HepG2 (cell line): ENCODE results near the gene NT5C. TPM values are rescaled to one million over a fixed set of nuclear protein-coding genes. Genes with fewer than 3 reads are reported as not detected.

Source experiments
- FOXO1 ChIP-seq: sonication (generic); formaldehyde crosslinking; IDR thresholded peaks from 2 replicates; pipeline ENCODE4 v1.4.0; 2020; ENCODE audit warnings: missing genetic modification reagents
- HOXD1 ChIP-seq: sonication (generic); formaldehyde crosslinking; IDR thresholded peaks from 2 replicates; pipeline ENCODE4 v1.5.0; 2020; ENCODE audit warnings: missing genetic modification reagents
- MXI1 ChIP-seq: IDR thresholded peaks from 3 replicates; pipeline ENCODE4 v1.6.1; 2012; ENCODE audit warnings: low read depth, low read length, inconsistent platforms, borderline replicate concordance
- POLR2AphosphoS5 ChIP-seq: IDR thresholded peaks from 2 replicates; pipeline ENCODE4 v1.6.1; 2012; ENCODE audit warnings: low read depth, low read length
- PRMT3 ChIP-seq: sonication (generic); formaldehyde crosslinking; IDR thresholded peaks from 2 replicates; pipeline ENCODE4 v1.8.1; 2022; ENCODE audit warnings: low read depth, mild to moderate bottlenecking, moderate library complexity, missing genetic modification reagents, borderline replicate concordance
- RBM22 ChIP-seq: fragments of 200-400 bp; formaldehyde crosslinking; optimal IDR thresholded peaks from 2 replicates; pipeline ENCODE3; 2017; ENCODE audit warnings: mild to moderate bottlenecking, low read length, moderate library complexity
- SUZ12 ChIP-seq: fragments of 150-350 bp; IDR thresholded peaks from 2 replicates; pipeline ENCODE4 v1.6.1; 2014; ENCODE audit warnings: low read depth, low read length
- U2AF1 ChIP-seq: fragments of 200-400 bp; formaldehyde crosslinking; optimal IDR thresholded peaks from 2 replicates; pipeline ENCODE3; 2017; ENCODE audit warnings: mild to moderate bottlenecking, low read depth, low read length
- YY1 ChIP-seq: IDR thresholded peaks from 2 replicates; pipeline ENCODE4 v1.6.1; 2011; ENCODE audit warnings: low read length, low read depth, moderate library complexity, mild to moderate bottlenecking; ENCODE audit not compliant: insufficient read depth, insufficient replicate concordance
- ZFP37 ChIP-seq: sonication (generic); formaldehyde crosslinking; IDR thresholded peaks from 2 replicates; pipeline ENCODE4 v1.4.0; 2020; ENCODE audit warnings: missing genetic modification reagents, borderline replicate concordance
- ZIK1 ChIP-seq: sonication (generic); formaldehyde crosslinking; IDR thresholded peaks from 2 replicates; pipeline ENCODE4 v1.5.0; 2020; ENCODE audit warnings: mild to moderate bottlenecking, low read depth, missing genetic modification reagents, borderline replicate concordance
- ZNF232 ChIP-seq: sonication (generic); formaldehyde crosslinking; IDR thresholded peaks from 2 replicates; pipeline ENCODE4 v1.4.0; 2020; ENCODE audit warnings: missing genetic modification reagents, borderline replicate concordance
- ZNF574 ChIP-seq: sonication (generic); formaldehyde crosslinking; IDR thresholded peaks from 2 replicates; pipeline ENCODE4 v1.4.0; 2020; ENCODE audit warnings: missing genetic modification reagents
- ZNF740 ChIP-seq: sonication (generic); formaldehyde crosslinking; IDR thresholded peaks from 2 replicates; pipeline ENCODE4 v1.4.0; 2020; ENCODE audit warnings: missing genetic modification reagents
- polyA plus RNA-seq, 8 experiments: library from polyadenylated mRNA; depleted of rRNA in 3 of 8; stranded (reverse) in 7 of 8; unstranded in 1 of 8; fragments of >200 nt; fragmentation: Illumina TruSeq in 4 of 8; extraction: Trizol in 4 of 8; gene quantifications; 2 replicates each; pipeline versions ENCODE4 v1.2.1 to v1.2.3, GENCODE V29; 2011 to 2016; ENCODE audit warnings: low read depth in 4 of 8, missing spikeins in 1 of 8, mixed read lengths in 1 of 8; ENCODE audit not compliant: insufficient read depth in 1 of 8
- total RNA-seq, 5 experiments: library from RNA; depleted of rRNA; stranded (reverse); fragments of >200 nt; fragmentation: Illumina TruSeq; extraction: Trizol; gene quantifications; 2 replicates each; pipeline ENCODE4 v1.2.3, GENCODE V29; 2016; ENCODE audit warnings: low read depth in 1 of 5
- TF ChIP-seq, protein P1 (sequence below), 2 experiments: sonication (generic) in 1 of 2; formaldehyde crosslinking in 1 of 2; IDR thresholded peaks; 2 replicates each; pipeline versions ENCODE4 v1.6.1 to v1.9.0; 2014 to 2022; ENCODE audit warnings: antibody characterized with exemption in 1 of 2, borderline replicate concordance in 1 of 2, inconsistent platforms in 1 of 2, low read depth in 1 of 2, missing genetic modification reagents in 1 of 2
- TF ChIP-seq, protein P2 (sequence below), 2 experiments: fragments of 450-650 bp in 1 of 2; sonication (generic) in 1 of 2; formaldehyde crosslinking; IDR thresholded peaks; 2 replicates each; pipeline versions ENCODE4 v1.5.0 to v1.8.0; 2020 to 2022; ENCODE audit warnings: mild to moderate bottlenecking in 1 of 2, missing genetic modification reagents in 1 of 2

The NT5C gene
- total and polyA plus RNA-seq, 2 of the 13 experiments (the other 11 are each of a cell fraction or from before 2014, with no cell fraction given) = 42.8 to 48.6 TPM

DNA sequence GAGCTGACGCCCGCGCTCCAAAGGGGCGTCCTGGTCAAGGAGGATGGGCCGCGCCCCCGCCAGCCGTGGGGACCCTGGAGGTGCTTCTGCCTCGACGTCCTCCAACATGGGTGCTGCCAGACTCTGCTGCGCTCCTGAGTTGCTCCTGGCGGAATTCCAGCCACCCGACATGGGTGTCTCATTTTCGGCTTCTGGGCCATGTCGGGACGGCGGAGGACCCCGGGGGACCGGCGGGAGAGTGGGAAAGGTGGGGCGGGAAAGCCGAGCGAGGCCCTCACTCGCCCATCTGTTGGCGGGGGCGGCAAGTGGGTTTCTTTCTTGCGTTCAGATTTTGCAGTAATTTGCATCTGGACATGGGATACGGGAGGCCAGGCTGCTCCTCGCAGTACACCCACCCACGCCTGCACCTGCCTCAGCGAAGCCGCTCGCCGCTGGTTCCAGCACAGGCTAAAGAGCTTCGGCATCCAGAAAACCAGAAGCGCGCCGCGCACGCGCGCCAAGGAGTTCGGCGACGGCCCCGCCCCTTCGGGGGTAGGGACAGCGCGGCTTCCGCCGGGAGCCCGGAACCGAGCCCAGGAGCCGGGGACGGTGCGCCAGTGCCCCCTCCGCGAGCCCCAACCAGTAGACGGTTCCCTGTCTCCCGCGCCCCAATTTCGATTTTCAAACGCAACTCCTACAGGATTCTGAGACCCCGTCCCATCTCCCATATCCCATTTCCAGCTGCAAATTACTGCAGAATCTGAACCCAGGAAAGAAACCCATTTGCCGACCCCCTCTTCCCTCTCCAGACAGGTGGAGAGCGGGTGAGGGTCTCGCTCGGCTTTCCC, 21.9 kb downstream of the NT5C start, which contains the start of gene ARMC7 (continued):
- TF ChIP-seq, protein P1, sequence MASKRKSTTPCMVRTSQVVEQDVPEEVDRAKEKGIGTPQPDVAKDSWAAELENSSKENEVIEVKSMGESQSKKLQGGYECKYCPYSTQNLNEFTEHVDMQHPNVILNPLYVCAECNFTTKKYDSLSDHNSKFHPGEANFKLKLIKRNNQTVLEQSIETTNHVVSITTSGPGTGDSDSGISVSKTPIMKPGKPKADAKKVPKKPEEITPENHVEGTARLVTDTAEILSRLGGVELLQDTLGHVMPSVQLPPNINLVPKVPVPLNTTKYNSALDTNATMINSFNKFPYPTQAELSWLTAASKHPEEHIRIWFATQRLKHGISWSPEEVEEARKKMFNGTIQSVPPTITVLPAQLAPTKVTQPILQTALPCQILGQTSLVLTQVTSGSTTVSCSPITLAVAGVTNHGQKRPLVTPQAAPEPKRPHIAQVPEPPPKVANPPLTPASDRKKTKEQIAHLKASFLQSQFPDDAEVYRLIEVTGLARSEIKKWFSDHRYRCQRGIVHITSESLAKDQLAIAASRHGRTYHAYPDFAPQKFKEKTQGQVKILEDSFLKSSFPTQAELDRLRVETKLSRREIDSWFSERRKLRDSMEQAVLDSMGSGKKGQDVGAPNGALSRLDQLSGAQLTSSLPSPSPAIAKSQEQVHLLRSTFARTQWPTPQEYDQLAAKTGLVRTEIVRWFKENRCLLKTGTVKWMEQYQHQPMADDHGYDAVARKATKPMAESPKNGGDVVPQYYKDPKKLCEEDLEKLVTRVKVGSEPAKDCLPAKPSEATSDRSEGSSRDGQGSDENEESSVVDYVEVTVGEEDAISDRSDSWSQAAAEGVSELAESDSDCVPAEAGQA (IDR thresholded peaks at IDR 0.05; ENCODE audit: low read depth) = no peak
- TF ChIP-seq, protein P1 (CRISPR knock-in tag; IDR thresholded peaks at IDR 0.05; ENCODE audit: borderline replicate concordance) = peak; percentile 76; the same call in 1 of the 2 replicates
- TF ChIP-seq YY1 (peak; percentile 67), ZNF740 (CRISPR knock-in tag) (0 out of 2 replicates have a peak, but pooled peaks have one; percentile 7), RBM22 (no peak), ZIK1 (CRISPR knock-in tag) (no peak; the same call in 1 of the 2 replicates), PRMT3 (CRISPR knock-in tag) (no peak), ZFP37 (CRISPR knock-in tag) (0 out of 2 replicates have a peak, but pooled peaks have one; percentile 43), HOXD1 (CRISPR knock-in tag) (no peak), U2AF1 (no peak), ZNF232 (peak; percentile 71; the same call in 1 of the 2 replicates), ZNF574 (CRISPR knock-in tag) (peak; percentile 96), SUZ12 (no peak), MXI1 (peak; percentile 63; the same call in 1 of the 3 replicates), FOXO1 (CRISPR knock-in tag) (no peak), POLR2AphosphoS5 (peak; percentile 92)
- TF ChIP-seq, protein P2, sequence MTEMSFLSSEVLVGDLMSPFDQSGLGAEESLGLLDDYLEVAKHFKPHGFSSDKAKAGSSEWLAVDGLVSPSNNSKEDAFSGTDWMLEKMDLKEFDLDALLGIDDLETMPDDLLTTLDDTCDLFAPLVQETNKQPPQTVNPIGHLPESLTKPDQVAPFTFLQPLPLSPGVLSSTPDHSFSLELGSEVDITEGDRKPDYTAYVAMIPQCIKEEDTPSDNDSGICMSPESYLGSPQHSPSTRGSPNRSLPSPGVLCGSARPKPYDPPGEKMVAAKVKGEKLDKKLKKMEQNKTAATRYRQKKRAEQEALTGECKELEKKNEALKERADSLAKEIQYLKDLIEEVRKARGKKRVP (CRISPR knock-in tag; IDR thresholded peaks at IDR 0.05) = no peak
